Muscle of arm (tissue), 12 donors: ENCODE measurements around the gene ERBB4. TPM values are rescaled to one million over a fixed set of nuclear protein-coding genes. Genes with fewer than 3 reads are reported as not detected.

Source experiments
- DNase-seq: peaks from one replicate; pipeline ENCODE4 v3.0.0-alpha.2; 2013
- polyA plus RNA-seq, 12 donors: library from polyadenylated mRNA; unstranded; fragments of 120-200 nt; gene quantifications; one replicate each; pipeline ENCODE4 v1.2.1, GENCODE V29; 2013; ENCODE audit not compliant: insufficient read length in 12 of 12

The ERBB4 gene
- polyA plus RNA-seq, 12 donors = 3.1 to 16.0 (median 10.8) TPM; not detected in 1

DNA sequence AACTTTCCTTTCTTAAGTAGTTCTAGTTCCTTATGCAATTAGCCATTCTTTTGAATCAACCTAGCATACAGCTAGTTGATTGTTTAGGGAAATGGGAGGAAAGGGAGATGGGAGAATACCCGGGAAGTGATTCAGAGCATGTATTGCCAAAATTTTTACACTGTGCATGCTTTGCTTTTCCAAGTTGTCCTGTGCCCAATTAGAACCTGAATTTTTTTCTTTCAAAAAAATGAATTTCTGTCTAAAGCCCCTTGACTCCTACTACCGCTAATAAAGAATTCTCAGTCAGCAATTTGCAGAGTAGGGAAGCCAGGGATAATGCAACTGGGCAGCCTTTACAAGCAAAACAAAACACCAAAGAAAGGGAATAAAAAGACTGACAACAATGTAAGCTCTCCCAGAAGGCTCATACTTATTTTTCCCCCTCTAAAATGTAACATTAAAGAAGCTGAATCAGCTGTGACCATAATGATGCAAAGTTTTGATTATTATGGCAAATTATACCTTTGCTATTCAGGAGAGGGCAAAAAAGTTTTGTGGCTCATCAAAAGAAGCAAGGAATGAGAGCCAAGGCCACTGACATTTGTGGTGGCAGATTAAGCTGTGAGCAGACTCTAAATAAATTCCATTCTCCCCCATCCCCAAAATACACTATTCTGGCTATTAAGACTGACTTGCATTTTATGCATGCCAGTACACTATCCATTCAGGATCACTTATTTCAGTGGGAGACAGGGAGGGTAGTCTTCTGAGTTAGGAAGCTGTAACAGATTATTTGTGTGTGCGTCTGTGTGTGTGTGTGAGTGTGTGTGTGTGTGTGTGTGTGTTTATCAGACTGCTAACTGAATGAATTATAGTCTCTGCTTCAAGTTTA, 174.3 kb downstream of the ERBB4 start:
- DNase-seq = no peak

DNA sequence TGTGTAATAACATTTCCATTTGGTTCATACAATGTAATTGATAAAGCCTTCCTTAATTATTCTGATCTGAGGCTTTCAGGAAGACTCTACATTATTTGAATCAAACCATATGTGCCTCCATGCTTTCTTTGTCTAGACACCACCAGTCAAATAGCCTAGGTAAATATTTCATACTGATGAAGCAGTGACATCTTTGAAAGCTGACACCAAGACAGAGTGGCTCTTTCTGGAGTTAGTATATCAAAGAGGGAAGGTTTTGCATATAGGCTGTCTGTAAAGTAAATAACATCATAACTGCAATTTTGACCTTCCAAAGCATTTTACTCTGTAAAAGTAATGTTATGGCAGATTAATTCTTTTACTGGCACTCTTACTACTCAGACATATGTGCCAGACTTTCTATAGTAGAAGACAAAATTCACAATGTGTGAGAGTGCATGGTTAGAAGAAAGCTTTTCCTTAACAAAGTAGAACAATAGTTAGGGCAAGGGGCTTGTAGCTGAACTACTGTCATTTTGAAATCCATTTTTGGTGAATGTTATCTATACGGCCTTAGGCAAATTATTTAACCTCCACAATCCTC, 177.3 kb downstream of the ERBB4 start:
- DNase-seq = no peak

DNA sequence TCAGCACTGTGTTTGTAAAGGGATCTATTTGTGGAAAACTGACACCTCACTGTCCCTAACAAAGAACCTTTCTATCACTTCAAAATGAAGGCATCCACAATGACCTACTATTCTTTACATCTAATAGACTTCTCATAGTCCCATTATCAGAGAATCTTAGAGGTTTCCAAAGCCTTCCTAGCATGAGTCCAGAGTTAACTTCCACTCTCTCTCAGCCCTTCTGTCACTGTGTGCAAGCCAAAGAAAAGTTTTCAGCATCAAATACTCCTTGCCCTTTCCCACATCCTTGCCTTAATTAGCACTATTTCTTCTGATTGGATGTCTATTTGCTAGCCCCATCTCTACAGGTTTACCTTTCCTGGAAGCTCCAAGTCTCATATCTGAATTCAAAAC, 178.5 kb downstream of the ERBB4 start:
- DNase-seq = no peak

DNA sequence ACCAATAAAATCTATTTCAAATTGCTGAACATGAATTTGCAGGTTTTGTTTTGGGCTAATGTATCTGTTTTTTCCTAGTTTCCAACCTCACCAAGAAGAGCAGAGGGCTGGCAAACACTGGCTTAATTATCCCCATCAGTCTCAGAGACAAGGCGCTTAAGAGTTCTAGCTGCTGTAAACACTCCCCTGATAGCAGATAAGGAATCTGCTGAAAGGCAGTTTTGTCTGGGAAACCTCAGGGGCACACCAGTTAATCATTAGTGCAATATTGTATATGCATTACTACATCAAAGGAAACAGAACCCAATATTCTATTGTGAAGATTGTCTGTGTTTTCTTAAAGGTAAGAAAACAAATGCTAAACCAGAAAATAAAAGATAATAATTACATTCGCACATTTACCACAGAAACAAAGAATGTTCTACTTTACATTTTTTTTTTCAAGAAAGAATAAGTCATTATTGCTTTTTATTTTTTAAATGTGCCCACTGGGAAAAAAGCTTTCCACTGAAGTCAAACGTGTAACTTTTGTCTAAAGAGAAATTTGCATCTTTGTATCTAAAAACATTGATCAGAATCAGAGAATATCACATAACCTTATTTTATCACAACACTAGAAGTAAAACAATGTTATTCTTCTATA, 179.1 kb downstream of the ERBB4 start:
- DNase-seq = no peak

DNA sequence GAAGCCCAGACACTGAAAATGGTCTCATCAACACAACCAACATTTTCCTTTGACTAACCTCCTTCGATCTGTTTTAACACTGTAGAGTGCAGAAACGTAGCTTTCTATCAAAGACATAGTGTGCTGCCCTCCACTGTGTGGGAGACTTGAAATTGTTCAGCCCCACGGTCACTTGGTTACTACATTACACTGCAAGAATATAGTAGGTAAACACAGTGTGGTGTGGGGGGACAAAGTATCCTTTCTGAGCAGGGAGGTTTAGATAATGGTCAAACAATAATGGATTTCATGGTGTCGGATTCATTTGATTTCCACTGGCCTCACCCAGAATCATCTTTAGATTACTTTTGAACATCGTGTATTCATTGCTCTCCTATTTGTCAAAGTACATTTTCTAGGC, 181.0 kb downstream of the ERBB4 start:
- DNase-seq = no peak

DNA sequence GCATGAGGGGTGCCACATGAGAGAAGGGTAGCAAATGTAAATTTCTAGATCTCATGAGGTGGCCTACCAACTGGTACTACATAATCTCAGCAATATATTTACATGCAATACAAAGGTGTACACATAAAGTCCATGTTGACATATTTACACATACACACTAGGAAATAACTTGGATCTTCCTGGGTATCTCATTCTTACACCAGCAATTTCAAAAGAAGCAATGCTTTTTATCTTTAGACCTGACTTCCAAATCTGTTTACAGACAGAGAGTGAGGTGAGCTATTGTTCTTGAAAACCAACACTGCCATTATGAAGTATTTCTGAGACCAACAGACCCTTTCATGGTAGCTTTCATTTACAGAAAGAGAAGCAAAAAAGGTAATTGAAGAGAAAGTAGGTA, 184.2 kb downstream of the ERBB4 start:
- no peak for DNase-seq

DNA sequence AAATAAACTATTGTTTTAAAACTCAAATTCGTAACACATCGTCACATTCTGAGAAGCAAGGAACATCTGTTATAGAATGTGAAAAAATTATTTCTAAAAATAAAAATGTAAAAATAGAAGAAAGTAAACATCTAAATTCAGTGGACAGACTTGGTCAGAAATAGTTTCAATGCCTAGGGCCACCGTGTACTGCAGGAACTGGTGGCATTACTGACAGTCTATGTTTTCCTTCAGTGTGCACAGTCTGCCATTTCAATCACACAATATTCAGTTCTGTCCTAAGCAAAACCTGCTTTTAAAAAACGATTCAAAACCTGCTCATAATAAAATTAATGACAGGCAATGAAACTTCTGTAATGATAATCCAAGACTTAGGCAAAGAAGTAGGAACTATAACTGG, 190.1 kb downstream of the ERBB4 start:
- DNase-seq = no peak

DNA sequence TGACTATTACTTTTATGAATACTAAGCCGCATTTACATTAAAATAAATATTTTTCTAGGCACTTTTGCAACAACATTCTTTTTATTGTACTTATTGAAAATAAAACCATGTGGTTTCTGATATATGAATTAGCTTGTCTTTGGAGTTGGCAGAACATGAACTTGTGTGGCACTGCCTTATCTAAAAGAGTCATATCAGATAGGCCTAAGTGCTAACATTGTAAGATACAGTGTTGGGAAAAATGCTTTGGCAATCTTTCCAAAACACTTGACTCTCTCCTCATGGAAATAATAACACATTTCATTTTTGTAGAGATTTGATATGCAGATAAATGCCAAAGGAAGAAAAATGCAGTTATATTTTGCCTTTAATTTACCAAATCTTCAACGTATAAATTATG, 191.7 kb downstream of the ERBB4 start:
- no peak for DNase-seq

DNA sequence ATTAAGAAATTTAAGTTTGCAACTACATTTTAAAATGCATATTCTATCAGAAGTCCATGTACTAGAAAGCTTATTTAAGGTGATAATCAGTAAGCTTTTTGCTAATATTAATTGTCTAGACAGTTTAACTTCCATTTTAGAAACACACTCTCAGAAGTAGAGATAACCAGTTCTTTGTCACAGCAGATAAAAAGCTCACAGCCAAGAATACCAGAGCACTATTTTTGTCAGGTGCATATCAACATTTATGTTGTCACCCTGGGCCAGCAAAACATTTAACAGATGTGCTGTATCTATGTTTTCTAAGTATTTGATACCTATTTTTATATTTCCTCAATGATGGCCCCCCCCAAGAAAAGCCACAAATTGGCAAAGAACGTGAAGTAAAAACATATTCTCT, 192.6 kb downstream of the ERBB4 start:
- DNase-seq = no peak

DNA sequence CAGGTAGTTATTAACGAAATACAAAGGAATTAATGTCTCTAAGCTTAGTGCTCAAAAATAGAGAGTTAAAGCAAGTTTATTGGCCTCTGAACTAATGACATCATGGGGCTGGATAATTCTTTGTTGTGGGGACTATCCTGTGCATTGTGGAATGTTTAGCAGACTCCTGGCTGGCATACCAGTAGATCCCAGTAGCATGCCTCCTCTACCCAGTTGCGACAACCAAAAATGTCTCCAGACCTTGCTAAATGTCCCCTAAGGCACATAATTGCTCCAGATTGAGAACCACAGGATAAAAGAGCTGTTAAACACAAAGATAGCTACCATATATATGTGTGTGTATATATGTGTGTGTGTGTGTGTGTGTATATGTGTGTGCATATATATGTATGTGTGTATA, 194.5 kb downstream of the ERBB4 start:
- DNase-seq = no peak

DNA sequence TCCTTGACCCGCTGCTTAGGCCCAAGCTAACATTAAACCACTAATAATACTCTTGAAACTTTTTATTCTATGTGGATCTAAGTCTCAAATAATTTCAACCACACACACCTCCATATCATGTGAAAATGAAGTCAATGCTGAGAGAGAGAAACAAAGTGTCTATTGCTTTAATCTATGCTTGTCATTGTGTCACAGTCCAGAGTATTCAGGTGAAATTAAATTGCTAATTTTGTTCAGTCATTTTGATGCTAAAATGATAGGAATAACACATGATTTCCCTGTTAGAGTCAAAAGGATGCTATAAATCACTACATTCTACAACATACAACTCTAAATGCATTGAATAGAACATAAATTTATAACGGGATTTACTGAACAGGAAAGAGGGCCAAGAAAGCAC, 195.4 kb downstream of the ERBB4 start:
- DNase-seq = no peak

DNA sequence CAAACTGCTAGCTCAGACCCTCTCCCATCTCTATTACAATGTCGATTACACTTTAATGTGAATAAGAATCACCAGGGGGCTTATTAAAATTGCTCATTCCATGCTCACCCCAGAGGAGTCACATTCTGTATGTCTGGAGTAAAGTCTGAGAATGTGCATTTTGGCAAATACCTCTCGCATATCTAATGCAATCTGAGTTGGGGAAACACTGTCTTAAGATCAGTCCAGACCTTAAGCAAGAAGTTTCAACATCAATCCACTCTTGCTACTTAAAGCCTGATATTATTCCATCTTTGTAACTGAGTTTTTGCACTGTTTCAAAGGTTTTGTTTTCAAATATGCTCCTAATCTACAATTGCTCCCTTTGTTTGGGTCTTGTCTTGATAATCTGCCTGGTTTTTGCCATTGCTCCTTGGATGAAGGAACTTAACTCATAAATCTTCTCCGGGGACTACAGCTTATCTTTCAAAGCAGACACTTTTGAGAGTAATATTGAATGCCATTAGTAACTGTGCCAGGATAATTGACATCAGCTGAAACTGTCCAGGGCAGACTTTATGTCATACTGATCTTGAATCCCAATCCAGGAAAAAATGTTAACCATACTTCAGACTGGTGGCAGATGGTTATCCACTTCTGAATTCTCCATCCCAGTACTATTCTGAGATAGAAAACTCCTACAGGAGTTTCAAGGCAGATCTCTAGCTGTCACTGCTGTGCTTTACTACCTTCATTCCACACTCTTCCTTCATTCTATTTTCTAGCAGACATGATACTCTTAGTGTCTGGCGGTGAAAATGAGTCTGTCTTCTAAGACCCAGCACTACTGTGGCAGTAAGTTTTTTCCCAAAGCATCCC, 200.9 kb downstream of the ERBB4 start:
- DNase-seq = no peak

DNA sequence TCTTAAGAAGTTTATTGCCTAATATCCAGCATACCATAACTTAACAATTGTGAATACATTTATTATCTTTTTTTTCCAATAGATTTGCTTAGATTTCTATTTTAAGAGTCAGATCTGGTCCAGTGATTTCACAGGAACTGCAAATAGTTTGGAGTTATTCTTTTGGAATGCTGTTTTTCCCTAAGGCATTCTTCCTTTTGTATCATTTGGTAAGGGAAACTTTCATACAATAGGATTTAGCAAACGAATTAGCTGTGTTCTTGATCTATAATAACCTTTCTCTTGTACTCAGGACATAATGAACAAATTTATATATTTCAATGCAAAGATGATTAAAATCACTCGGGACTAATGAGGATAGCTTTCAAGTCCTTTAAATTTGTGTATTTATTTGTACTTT, 201.6 kb downstream of the ERBB4 start:
- DNase-seq = no peak

DNA sequence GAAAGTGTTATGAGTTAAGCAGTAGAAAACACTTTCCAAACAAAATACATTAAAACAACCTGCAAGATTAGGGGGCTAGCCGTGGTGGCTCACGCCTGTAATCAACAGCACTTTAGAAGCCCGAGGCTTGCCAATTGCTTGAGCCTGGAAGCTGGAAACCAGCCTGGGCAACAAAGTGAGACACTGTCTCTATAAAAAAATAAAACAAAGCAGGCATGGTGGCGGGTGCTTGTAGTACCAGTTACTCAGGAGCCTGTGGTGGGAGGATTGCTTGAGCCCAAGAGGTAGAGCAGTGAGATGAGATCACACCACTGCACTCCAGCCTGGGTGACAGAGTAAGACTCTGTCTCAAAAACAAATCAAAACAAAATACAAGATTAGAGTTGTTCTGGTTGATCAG, 208.3 kb downstream of the ERBB4 start:
- no peak for DNase-seq

DNA sequence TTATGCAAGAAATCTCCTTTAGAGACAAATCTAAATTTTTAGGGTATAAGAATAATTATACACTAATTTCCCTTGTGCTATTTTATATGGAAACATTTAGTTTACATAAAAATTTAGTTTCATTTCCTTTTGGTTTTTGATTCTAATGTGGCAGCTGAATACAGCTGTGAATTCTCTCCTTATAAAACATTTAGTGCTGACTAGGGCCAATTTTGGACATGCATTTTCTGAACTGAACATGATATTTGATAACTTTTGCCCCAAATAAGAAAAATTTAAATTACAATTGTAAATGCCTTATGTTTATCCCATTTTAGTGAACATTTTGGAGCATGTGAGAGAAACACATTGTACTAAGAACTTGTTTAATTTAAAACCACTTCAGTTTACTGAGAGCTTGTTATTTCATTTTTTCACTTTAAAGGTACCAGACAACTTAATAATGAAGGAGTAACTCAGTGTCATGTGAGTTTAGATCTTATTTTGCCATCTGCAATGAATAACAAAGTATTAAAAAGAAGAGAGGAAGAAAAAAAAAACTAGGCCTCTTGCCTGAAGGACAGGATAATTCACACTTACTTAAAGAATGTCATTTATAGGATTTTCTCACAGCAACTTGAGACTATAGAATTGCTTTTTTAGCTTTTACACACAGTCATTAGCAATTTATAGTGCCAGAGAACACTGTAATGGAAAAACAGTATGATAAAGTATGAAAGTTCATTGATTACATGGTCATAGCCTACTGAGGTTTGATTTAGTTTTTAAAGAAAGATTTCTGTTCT, 209.7 kb downstream of the ERBB4 start:
- DNase-seq = no peak

DNA sequence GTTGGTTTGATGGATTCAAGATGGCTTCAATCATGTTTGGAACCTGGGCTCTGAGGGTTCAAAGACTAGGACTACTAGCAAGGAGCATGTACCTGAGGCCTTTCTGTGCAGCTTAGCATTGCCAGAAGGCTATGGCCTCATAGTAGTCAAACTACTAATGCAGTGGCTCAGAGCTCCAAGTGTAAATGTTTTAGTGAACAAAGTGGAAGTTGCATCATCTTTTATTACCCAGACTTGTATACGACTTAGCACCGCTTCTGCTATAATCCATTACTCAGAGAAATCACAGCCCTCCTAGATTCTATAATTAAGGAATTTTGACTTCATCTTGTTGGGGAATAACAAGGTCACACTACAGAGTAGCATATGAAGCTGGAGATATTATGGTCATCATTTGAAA, 210.5 kb downstream of the ERBB4 start:
- no peak for DNase-seq

DNA sequence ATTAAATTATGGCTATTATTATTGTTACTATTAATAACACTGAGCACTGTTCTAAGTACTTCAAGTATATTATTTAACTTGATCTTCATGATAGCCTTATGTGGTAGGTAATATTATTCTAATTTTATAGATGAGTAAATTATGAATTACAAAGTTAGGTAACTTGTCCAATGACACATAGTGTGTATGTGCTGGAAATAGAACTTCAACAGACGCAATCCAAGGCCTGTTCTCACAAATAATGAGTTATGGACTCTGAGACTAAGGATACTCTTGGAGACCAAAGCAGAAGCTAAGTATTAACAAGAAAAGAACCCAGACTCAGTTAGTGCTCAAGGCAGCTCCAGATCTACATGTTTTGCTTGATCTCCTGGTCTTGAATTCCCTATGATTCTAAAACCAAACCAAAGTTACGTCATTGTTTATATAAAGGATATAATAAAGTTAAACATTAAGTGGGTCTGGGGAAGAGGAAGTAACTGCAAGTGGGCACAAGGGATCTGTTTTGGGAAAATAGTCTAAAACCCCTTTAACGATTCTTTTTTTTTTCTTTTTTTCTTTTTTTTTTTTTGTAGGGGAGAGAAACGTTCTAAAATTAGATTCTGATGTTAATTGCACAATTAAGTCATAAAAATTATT, 211.3 kb downstream of the ERBB4 start:
- DNase-seq = no peak

DNA sequence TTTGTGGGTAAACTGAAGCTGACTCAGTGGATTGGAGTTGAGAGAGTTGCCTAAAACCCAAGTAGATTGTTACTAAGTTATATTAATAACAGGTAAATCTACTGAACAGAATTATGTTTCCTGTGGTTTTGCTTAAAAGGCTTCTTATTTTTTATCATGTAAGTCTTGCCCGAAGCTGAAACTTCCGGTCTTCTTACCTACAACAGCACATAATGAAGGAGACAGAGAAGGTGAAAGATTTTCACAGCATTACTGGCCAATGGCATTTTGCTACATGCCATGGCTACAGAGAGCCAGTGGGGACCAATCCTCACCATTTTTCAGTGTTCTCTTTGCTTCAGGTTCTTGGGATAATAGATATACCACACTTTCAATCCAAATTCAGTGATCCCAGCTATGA, 220.0 kb downstream of the ERBB4 start:
- DNase-seq = no peak

DNA sequence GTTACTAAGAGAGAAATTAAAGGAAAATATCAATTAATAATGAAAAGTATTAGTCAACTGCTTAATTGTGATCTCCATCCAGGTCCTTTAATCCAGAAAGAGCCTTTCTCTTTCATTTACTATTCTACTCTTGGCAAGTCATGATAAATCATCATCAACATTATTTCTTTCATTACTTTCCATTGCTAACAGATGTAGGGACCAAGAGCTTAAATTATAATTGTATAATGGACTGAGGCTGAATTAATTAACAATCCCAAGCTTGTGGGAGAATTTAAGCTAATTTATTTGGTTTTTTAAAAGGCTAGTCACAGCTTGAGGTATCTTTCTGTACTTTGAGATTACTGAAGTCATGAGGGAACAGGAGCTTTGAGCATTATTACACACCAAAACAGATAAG, 223.9 kb downstream of the ERBB4 start:
- DNase-seq = no peak

DNA sequence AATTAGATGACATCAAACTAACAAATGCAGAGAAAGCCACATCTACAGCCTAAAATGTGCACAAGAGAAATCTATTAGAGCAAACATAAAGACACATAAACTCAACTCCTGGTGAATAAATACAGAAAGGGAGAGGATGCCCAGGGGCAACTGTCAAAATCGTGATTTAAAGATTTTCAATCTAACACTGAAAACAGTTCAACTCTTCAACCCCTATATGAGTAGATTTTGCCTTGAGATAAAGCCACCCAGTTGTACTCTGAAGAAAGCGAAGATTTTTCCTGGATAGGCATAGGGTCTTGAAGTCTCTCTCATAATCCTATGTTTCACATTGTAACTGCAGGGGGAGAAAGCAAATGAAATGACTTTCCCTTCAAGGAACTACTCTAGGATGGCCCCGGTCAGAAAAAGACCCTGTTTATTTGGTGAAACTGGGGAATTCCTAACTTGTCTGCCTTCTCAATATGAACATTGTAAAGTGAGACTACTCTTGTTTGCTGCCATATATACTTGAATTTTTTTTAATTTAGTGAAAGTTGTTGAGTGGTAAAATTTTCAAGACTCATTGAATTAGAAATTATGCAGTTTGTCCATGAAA, 226.7 kb downstream of the ERBB4 start:
- DNase-seq = no peak

DNA sequence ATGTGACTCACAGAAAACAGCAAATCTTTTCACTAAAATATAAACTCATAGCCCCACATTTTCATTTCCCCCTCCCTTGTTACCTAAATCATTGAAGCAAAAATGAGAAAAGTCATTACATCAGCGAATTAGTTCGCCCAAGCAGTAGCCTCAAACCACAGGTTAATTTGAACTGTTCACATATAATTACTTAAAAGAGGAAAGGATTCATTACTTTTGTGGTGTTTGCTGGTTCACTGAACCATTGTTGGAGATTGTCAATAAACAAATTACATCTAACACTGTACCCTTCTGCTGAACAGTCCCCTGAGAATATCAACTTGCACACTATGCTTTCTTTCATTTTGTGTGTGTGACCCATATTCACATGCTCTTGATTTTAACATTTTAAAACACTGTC, 238.7 kb downstream of the ERBB4 start:
- DNase-seq = no peak
